ENCODE data around the gene DOCK9.

The DOCK9 gene

GRCh38 chr13:98879127-98879520 lies 98.7 kb downstream of the DOCK9 start:
- DNase-seq, result no peak

GRCh38 chr13:98878486-98879126 lies 99.3 kb downstream of the DOCK9 start:
- no peak for DNase-seq

GRCh38 chr13:98877936-98878335 lies 99.9 kb downstream of the DOCK9 start:
- no peak for DNase-seq

GRCh38 chr13:98877466-98877865 lies 100.4 kb downstream of the DOCK9 start:
- DNase-seq, result no peak

- no peak for DNase-seq
These were observed 102.6 kb downstream of the DOCK9 start for GRCh38 chr13:98875146-98875729.

- DNase-seq, result no peak
These were observed 103.9 kb downstream of the DOCK9 start for GRCh38 chr13:98874029-98874397.

GRCh38 chr13:98873377-98874028 lies 104.4 kb downstream of the DOCK9 start:
- DNase-seq, result no peak

GRCh38 chr13:98871727-98872126 lies 106.1 kb downstream of the DOCK9 start:
- no peak for DNase-seq

GRCh38 chr13:98869408-98870090 lies 108.3 kb downstream of the DOCK9 start:
- peak in 1 of 2 donors; percentile 30 for DNase-seq

- no peak for DNase-seq
These were observed 108.9 kb downstream of the DOCK9 start for GRCh38 chr13:98868932-98869331.

GRCh38 chr13:98866882-98867281 lies 111.0 kb downstream of the DOCK9 start:
- no peak for DNase-seq

GRCh38 chr13:98860491-98860890 lies 117.4 kb downstream of the DOCK9 start:
- DNase-seq, result no peak

GRCh38 chr13:98858191-98858590 lies 119.7 kb downstream of the DOCK9 start:
- no peak for DNase-seq

- no peak for DNase-seq
These were observed 120.9 kb downstream of the DOCK9 start for GRCh38 chr13:98856983-98857382.

- DNase-seq, result no peak
These were observed 123.4 kb downstream of the DOCK9 start for GRCh38 chr13:98854448-98854847.

GRCh38 chr13:98853771-98854221 lies 124.1 kb downstream of the DOCK9 start:
- peak in 1 of 2 donors; percentile 13 for DNase-seq

GRCh38 chr13:98851276-98851675 lies 126.6 kb downstream of the DOCK9 start:
- no peak for DNase-seq

- DNase-seq, result no peak
These were observed 129.1 kb downstream of the DOCK9 start for GRCh38 chr13:98848746-98849145.

- no peak for DNase-seq
These were observed 130.1 kb downstream of the DOCK9 start for GRCh38 chr13:98847780-98848179.

- no peak for DNase-seq
These were observed 130.9 kb downstream of the DOCK9 start for GRCh38 chr13:98846986-98847385.

GRCh38 chr13:98846521-98846920 lies 131.3 kb downstream of the DOCK9 start:
- no peak for DNase-seq

- no peak for DNase-seq
These were observed 132.1 kb downstream of the DOCK9 start for GRCh38 chr13:98845742-98846141.

GRCh38 chr13:98844021-98844420 lies 133.8 kb downstream of the DOCK9 start:
- no peak for DNase-seq

GRCh38 chr13:98843482-98843877 lies 134.4 kb downstream of the DOCK9 start:
- no peak for DNase-seq

Data from CD4-positive, alpha-beta T cell treated with Interleukin-4 for 1 hour (primary cell).